ENCODE measurements around the gene KHDC1. TPM values are rescaled to one million over a fixed set of nuclear protein-coding genes. Genes with fewer than 3 reads are reported as not detected.

KHDC1 gene
- total RNA-seq, 1 experiment from 2014 or later: 9.1 TPM

DNA sequence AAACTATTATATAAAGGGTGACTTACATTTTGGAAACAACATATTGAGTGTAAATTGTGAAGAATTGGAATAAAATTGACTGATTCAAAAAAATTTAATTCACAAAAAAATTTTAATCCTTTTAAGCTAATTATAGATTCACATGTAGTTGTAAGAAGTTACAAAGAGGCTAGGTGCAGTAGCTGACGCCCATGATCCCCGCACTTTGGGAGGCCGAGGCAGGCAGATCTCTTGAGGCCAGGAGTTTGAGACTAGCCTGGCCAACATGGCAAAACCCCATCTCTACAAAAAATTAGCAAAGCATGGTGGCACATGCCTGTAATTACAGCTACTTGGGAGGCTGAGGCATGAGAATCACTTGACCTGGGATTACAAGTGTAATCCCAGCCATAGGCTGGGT, 30.3 kb upstream of the KHDC1 start:
- Histone ChIP-seq H3K4me2 (ENCODE audit: low read length) (no peak overlapping the region), H4K20me1 (ENCODE audit: insufficient read depth) (no peaks in the 10 kb centered on the region), H3K9ac (ENCODE audit: low read length) (no peak overlapping the region), H3K36me3 (ENCODE audit: control insufficient read depth in 1 of 2, insufficient read depth in 2 of 2, low read length in 2 of 2) (peaks cover 9 to 24% of the 10 kb centered on the region in 2 experiments; a peak in 3 of 4 replicates), H3K9me2 (ENCODE audit: insufficient read depth) (no peaks in the 10 kb centered on the region), H2AFZ (ENCODE audit: low read depth, low read length, poor library complexity, severe bottlenecking) (no peak overlapping the region), H3K4me3 (replicated peaks in 1 of 2; ENCODE audit: low read depth in 1 of 2, low read length in 2 of 2) (no peak overlapping the region), H3K9me3 (ENCODE audit: control insufficient read depth in 1 of 2, insufficient read depth in 1 of 2, low read depth in 1 of 2, low read length in 2 of 2) (no peaks in the 10 kb centered on the region), H3K27ac (ENCODE audit: low read depth, low read length) (no peak overlapping the region), H3K79me2 (ENCODE audit: insufficient read depth, low read length) (peaks cover 47% of the 10 kb centered on the region), H3K4me1 (ENCODE audit: control insufficient read depth in 1 of 2, insufficient read depth in 2 of 2, low read length in 2 of 2) (no peaks in the 10 kb centered on the region), H3K27me3 (ENCODE audit: insufficient read depth, low read length) (no peaks in the 10 kb centered on the region)
- DNase-seq (ENCODE audit: low read depth, low spot score): no peak
- BruUV-seq (replicated peaks): no TSS peak
- ATAC-seq: no peak
- TF ChIP-seq ZFX (IDR thresholded peaks at IDR 0.05) (no peak), SP1 (IDR thresholded peaks at IDR 0.05; ENCODE audit: low read depth) (no peak), FOSL1 (IDR thresholded peaks at IDR 0.05; ENCODE audit: low read depth) (no peak), ELF1 (IDR thresholded peaks at IDR 0.05; ENCODE audit: borderline replicate concordance, low read depth) (no peak), ZBTB33 (IDR thresholded peaks at IDR 0.05; ENCODE audit: extremely low read depth, insufficient replicate concordance, low read length) (no peak), EGR1 (IDR thresholded peaks at IDR 0.05; ENCODE audit: low read depth) (no peak), YY1 (IDR thresholded peaks at IDR 0.05; ENCODE audit: extremely low read depth, insufficient replicate concordance, low read depth, low read length) (no peak), JUND (IDR thresholded peaks at IDR 0.05) (no peak), TCF7L2 (IDR thresholded peaks at IDR 0.05; ENCODE audit: borderline replicate concordance, extremely low read depth, insufficient read depth, insufficient read length) (no peak), EZH2 (IDR thresholded peaks at IDR 0.05) (no peak), POLR2AphosphoS5 (IDR thresholded peaks at IDR 0.05; ENCODE audit: low read depth, low read length) (no peak)
- TF ChIP-seq, protein P1, sequence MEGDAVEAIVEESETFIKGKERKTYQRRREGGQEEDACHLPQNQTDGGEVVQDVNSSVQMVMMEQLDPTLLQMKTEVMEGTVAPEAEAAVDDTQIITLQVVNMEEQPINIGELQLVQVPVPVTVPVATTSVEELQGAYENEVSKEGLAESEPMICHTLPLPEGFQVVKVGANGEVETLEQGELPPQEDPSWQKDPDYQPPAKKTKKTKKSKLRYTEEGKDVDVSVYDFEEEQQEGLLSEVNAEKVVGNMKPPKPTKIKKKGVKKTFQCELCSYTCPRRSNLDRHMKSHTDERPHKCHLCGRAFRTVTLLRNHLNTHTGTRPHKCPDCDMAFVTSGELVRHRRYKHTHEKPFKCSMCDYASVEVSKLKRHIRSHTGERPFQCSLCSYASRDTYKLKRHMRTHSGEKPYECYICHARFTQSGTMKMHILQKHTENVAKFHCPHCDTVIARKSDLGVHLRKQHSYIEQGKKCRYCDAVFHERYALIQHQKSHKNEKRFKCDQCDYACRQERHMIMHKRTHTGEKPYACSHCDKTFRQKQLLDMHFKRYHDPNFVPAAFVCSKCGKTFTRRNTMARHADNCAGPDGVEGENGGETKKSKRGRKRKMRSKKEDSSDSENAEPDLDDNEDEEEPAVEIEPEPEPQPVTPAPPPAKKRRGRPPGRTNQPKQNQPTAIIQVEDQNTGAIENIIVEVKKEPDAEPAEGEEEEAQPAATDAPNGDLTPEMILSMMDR (IDR thresholded peaks at IDR 0.05 in 2 of 3, conservative IDR thresholded peaks at IDR 0.05 in 1 of 3; ENCODE audit: borderline replicate concordance in 1 of 3, insufficient read depth in 1 of 3, low read depth in 2 of 3, low read length in 2 of 3): no peak
- TF ChIP-seq, protein P2, sequence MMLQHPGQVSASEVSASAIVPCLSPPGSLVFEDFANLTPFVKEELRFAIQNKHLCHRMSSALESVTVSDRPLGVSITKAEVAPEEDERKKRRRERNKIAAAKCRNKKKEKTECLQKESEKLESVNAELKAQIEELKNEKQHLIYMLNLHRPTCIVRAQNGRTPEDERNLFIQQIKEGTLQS (IDR thresholded peaks at IDR 0.05): no peak
- POLR2A ChIA-PET: no interaction called here
- intact Hi-C loops (cut with micrococcal nuclease): no loop called here
- CTCF ChIA-PET: interaction anchor here (0.8 kb wide), 1 partner anchor 16 kb away, joined by 4 read pairs; no protein-coding TSS in a partner anchor
- RAD21 ChIA-PET (ENCODE audit: low non-redundant PET in 1 of 2, low total read pairs in 2 of 2, uncharacterized antibody in 2 of 2, unreplicated experiment in 2 of 2): no interaction called here
